AG04449 (cell line): ENCODE measurements around the gene NIM1K.
A peak's percentile ranks its signal among the peaks of the same experiment; 100 is the strongest.

Source experiments
- CTCF ChIA-PET: fragments of 350-600 bp; formaldehyde crosslinking; extraction: SDS; loops from one replicate; lab custom pipeline; 2021; ENCODE audit warnings: antibody characterized with exemption; lab: Yijun Ruan, JAX
- POLR2A ChIA-PET: fragments of 400-600, 350-600 bp; formaldehyde crosslinking; extraction: SDS; loops from one replicate; lab custom pipeline; 2020; ENCODE audit warnings: antibody characterized with exemption, inconsistent platforms; lab: Yijun Ruan, JAX
- DNase-seq: peaks from one replicate; pipeline ENCODE4 v3.0.0-alpha.2; 2010; ENCODE audit warnings: low read depth, low spot score
- H3K4me3 ChIP-seq: 2 replicates; pipeline ENCODE4 v1.5.1; 2011; ENCODE audit warnings: low read depth, mild to moderate bottlenecking, control low read depth, low read length
- CTCF ChIP-seq: IDR thresholded peaks from one replicate; pipeline ENCODE4 v1.5.1; 2011; ENCODE audit warnings: mild to moderate bottlenecking, moderate library complexity, low read length, control low read depth, inconsistent platforms; ENCODE audit not compliant: insufficient read depth; ENCODE audit errors: missing control alignments

The NIM1K gene

GRCh38 chr5:43286623-43287022, 94.6 kb downstream of the NIM1K start:
- no peak for TF ChIP-seq CTCF
- H3K4me3 ChIP-seq, result no peak overlapping the region
- no peak for DNase-seq
- POLR2A ChIA-PET, result no interaction called here
- CTCF ChIA-PET, result interaction anchor here (1.0 kb wide), 1 partner anchor 21 kb away, joined by 3 read pairs; no protein-coding TSS in a partner anchor

GRCh38 chr5:43287493-43287892, 95.5 kb downstream of the NIM1K start:
- CTCF ChIA-PET, result interaction anchor here (1.0 kb wide), 1 partner anchor 22 kb away, joined by 3 read pairs; no protein-coding TSS in a partner anchor
- POLR2A ChIA-PET, result no interaction called here
- no peak for DNase-seq
- no peak for TF ChIP-seq CTCF
- H3K4me3 ChIP-seq, result no peak overlapping the region

GRCh38 chr5:43288269-43288831, 96.3 kb downstream of the NIM1K start:
- TF ChIP-seq CTCF, result no peak
- CTCF ChIA-PET, result no interaction called here
- no peak for DNase-seq
- POLR2A ChIA-PET, result no interaction called here
- no peak overlapping the region for H3K4me3 ChIP-seq

GRCh38 chr5:43290726-43291125, 98.7 kb downstream of the NIM1K start:
- ChIA-PET POLR2A (no interaction called here), CTCF (no interaction called here)
- no peak for DNase-seq
- H3K4me3 ChIP-seq, result no peak overlapping the region
- TF ChIP-seq CTCF, result no peak

- CTCF ChIA-PET, result interaction anchor here (1.3 to 2.8 kb wide), 2 partner anchors 12 to 96 kb away, joined by 5 to 18 read pairs; no protein-coding TSS in a partner anchor
- DNase-seq, result peak; percentile 17
- no peak overlapping the region for H3K4me3 ChIP-seq
- POLR2A ChIA-PET, result no interaction called here
- no peak for TF ChIP-seq CTCF
Measured at GRCh38 chr5:43294226-43294625, 102.2 kb downstream of the NIM1K start.

- DNase-seq, result no peak
- ChIA-PET CTCF (interaction anchor here (0.7 to 2.8 kb wide), 5 partner anchors 11 to 262 kb away, joined by 3 to 18 read pairs (median 4); no protein-coding TSS in a partner anchor), POLR2A (interaction anchor here (1.5 kb wide), 1 partner anchor 18 kb away, joined by 3 read pairs; the partner anchor contains the start of gene HMGCS1)
- no peak for TF ChIP-seq CTCF
- no peak overlapping the region for H3K4me3 ChIP-seq
Measured at GRCh38 chr5:43295202-43295601, 103.2 kb downstream of the NIM1K start.
